Stomach (tissue), 9 donors: Measurements from ENCODE around the gene BNIP3. TPM values are rescaled to one million over a fixed set of nuclear protein-coding genes. Genes with fewer than 3 reads are reported as not detected.

Experiments
- DNase-seq, 2 donors: peaks; one replicate each; pipeline versions ENCODE4 v3.0.0 to v3.0.0-alpha.2; 2013 to 2019
- H3K27ac ChIP-seq, 5 donors: fragments of 200-600 bp in 4 of 5; sonication (generic) in 4 of 5; one replicate each; pipeline ENCODE4 v1.5.1; 2013 to 2019; ENCODE audit warnings: mild to moderate bottlenecking in 1 of 5, moderate library complexity in 1 of 5
- H3K27me3 ChIP-seq, 3 donors: fragments of 200-600 bp; sonication (generic); one replicate each; pipeline ENCODE4 v1.5.1; 2017 to 2019; ENCODE audit warnings: mixed run types in 1 of 3
- H3K36me3 ChIP-seq, 4 donors: fragments of 200-600 bp; sonication (generic); 1 replicate in 3 of 4; 2 replicates in 1 of 4; pipeline ENCODE4 v1.5.1; 2016 to 2019
- H3K4me1 ChIP-seq, 4 donors: fragments of 200-600 bp; sonication (generic); one replicate each; pipeline ENCODE4 v1.5.1; 2016 to 2019
- H3K4me3 ChIP-seq, 4 donors: fragments of 200-600 bp; sonication (generic) in 3 of 4; one replicate each; pipeline ENCODE4 v1.5.1; 2016 to 2019; ENCODE audit warnings: mild to moderate bottlenecking in 1 of 4
- H3K9me3 ChIP-seq, 4 donors: fragments of 200-600 bp; sonication (generic); one replicate each; pipeline ENCODE4 v1.5.1; 2016 to 2019
- EP300 ChIP-seq: sonication (generic); formaldehyde crosslinking; IDR thresholded peaks from one replicate; pipeline ENCODE4 v1.6.1; 2017; ENCODE audit warnings: antibody characterized with exemption
- POLR2A ChIP-seq, 4 donors: fragments of 450-650 bp; IDR thresholded peaks; one replicate each; pipeline ENCODE4 v1.6.1; 2016; ENCODE audit warnings: antibody characterized with exemption in 4 of 4, control low read depth in 2 of 4, mild to moderate bottlenecking in 1 of 4, moderate library complexity in 1 of 4
- POLR2AphosphoS5 ChIP-seq, 3 donors: sonication (generic); formaldehyde crosslinking; IDR thresholded peaks; one replicate each; pipeline ENCODE4 v1.6.1; 2016; ENCODE audit warnings: antibody characterized with exemption in 3 of 3
- WGBS, 5 donors: extraction: QIAGEN DNeasy Blood & Tissue Kit in 3 of 5; methylation state at CpG; one replicate each; pipeline versions ENCODE4 v1.1.5 to v1.1.7; 2013 to 2018; 5-methylcytosine and 5-hydroxymethylcytosine counted together
- intact Hi-C: fragments of 100-400 bp; cut with DNase I; formaldehyde crosslinking; loops from one replicate; pipeline ENCODE4 v1.15.1; 2023; ENCODE audit warnings: low total_unique reads
- polyA plus RNA-seq, 3 donors: library from polyadenylated mRNA; stranded (reverse); fragments of 200-250 nt; gene quantifications; one replicate each; pipeline ENCODE4 v1.2.3, GENCODE V29; 2013
- total RNA-seq, 5 donors: library from RNA; depleted of rRNA; stranded (reverse); fragments of >200 nt; gene quantifications; one replicate each; pipeline versions ENCODE4 v1.1.0 to v1.2.3, GENCODE V29; 2014 to 2016
- TF ChIP-seq, protein P1 (sequence below), 7 experiments: fragments of 450-650 bp in 4 of 7; fragments of 200-600 bp in 3 of 7; sonication (generic) in 3 of 7; IDR thresholded peaks; one replicate each; pipeline ENCODE4 v1.5.1; 2016 to 2019; ENCODE audit warnings: antibody characterized with exemption in 7 of 7, control low read depth in 2 of 7, mild to moderate bottlenecking in 1 of 7
- donor health status: healthy with polysubstance abuse.
- donor health status: Bipolar disorder and iron deficiency.
- donor health status: healthy.

The BNIP3 gene
- total and polyA plus RNA-seq, 8 donors: 9.8 to 81.7 (median 22.0) TPM

DNA sequence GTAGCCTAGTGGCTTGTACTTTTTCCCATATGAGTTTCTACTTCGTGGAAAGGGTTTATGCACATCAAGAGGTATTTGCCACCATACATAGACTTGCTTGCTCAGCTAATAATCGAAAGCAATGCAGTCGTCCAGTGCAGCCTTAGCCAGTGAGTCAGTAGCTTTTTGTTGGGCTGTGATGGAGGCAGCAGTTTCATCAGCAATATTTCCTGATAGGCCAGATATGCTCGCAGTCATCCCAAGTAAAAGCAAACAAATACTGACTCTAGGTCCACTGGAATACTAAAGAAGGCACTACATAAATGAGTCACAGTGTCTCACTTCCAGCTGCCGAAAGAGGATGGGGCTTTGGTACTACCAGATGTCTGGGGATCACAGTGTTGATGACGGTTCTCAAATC lies 2.1 kb upstream of the BNIP3 start:
- Histone ChIP-seq H3K4me3 (no peak overlapping the region), H3K36me3 (no peaks in the 10 kb centered on the region), H3K9me3 (no peaks in the 10 kb centered on the region), H3K27me3 (peaks cover 0 to 10% (median 6%) of the 10 kb centered on the region in 3 donors), H3K27ac (peak overlapping the region in 2 of 5 donors; percentile 2 to 30), H3K4me1 (peaks cover 16 to 34% (median 28%) of the 10 kb centered on the region in 4 donors)
- intact Hi-C loops: no loop called here
- DNase-seq: no peak
- peak in 2 of 3 donors; percentile 9 to 35 for TF ChIP-seq POLR2AphosphoS5 (IDR thresholded peaks at IDR 0.05)
- TF ChIP-seq EP300: no peak
- 65 to 74% (median 67%) methylated on average over 6 of the region's 6 CpGs for WGBS, 5 donors

DNA sequence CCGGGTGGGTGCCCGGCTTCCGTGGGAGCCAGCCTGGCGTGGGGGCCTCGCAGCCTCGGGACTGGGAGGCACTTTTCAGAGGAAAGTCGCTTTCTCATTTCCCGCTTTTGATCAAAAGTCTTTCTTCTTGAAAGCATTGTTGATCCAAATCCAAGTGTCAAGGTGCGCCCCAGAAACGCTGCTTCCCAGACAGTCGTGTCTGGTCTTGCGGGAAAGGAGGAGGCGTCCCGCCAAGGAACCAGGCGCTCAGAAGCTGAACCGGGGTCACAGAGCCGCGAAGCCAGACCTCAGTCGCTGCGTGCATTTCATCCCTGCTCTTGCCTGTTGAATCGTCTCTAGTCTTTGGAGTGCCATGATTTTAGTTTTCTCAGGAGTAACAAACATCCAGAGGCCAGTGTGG lies 1.1 kb upstream of the BNIP3 start:
- TF ChIP-seq EP300 (no peak), POLR2AphosphoS5 (IDR thresholded peaks at IDR 0.05) (no peak), POLR2A (IDR thresholded peaks at IDR 0.05) (no peak)
- TF ChIP-seq, protein P1, sequence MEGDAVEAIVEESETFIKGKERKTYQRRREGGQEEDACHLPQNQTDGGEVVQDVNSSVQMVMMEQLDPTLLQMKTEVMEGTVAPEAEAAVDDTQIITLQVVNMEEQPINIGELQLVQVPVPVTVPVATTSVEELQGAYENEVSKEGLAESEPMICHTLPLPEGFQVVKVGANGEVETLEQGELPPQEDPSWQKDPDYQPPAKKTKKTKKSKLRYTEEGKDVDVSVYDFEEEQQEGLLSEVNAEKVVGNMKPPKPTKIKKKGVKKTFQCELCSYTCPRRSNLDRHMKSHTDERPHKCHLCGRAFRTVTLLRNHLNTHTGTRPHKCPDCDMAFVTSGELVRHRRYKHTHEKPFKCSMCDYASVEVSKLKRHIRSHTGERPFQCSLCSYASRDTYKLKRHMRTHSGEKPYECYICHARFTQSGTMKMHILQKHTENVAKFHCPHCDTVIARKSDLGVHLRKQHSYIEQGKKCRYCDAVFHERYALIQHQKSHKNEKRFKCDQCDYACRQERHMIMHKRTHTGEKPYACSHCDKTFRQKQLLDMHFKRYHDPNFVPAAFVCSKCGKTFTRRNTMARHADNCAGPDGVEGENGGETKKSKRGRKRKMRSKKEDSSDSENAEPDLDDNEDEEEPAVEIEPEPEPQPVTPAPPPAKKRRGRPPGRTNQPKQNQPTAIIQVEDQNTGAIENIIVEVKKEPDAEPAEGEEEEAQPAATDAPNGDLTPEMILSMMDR (IDR thresholded peaks at IDR 0.05): no peak
- Histone ChIP-seq H3K4me1 (peaks cover 16 to 43% (median 33%) of the 10 kb centered on the region in 4 donors), H3K27ac (peak overlapping the region in 4 of 5 donors; percentile 58 to 91 (median 72)), H3K4me3 (peak overlapping the region; percentile 56 to 96 (median 88)), H3K9me3 (no peaks in the 10 kb centered on the region), H3K36me3 (no peaks in the 10 kb centered on the region), H3K27me3 (peaks cover 0 to 10% (median 6%) of the 10 kb centered on the region in 3 donors)
- no peak for DNase-seq
- WGBS, 5 donors: 60 to 69% (median 68%) methylated on average over 21 of the region's 21 CpGs
- intact Hi-C loops: no loop called here

DNA sequence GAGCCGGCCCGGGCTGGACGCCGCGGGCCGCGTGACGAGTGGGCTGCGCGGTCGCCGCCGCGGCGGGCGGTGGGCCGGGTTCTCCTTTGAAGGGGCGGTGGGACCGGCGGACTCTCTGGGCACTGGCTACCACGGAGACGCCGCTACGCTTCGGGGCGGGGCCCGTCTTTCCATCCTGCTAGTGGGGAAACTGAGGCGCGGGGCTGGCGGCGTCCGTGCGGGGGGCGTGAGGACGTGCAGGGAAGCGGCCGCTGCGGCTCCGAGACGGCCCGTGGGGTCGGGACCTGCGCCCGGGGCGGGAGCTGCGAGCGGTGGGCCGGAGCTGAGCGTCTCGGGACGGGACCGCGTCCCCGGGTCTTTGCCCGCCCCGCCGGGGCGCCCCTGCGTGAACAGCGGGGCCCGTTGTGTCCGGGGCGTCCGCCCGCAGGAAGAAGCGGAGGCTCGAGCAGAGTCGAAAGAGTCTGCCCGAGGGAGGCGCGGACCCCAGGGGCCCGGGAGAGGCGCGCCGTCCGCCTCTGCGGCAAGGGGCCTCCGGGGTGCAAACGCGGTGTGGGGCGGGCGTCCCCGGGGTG lies 548 bp upstream of the BNIP3 start:
- peak overlapping the region; percentile 56 to 96 (median 88) for H3K4me3 ChIP-seq
- TF ChIP-seq, protein P1 (IDR thresholded peaks at IDR 0.05): no peak
- no peak for TF ChIP-seq POLR2AphosphoS5 (IDR thresholded peaks at IDR 0.05)
- TF ChIP-seq EP300: no peak
- TF ChIP-seq POLR2A (IDR thresholded peaks at IDR 0.05): no peak
- intact Hi-C loops: no loop called here
- 2 to 8% (median 3%) methylated on average over 7 to 83 of the region's 83 CpGs for WGBS, 5 donors
- H3K27me3 ChIP-seq: peaks cover 0 to 10% (median 6%) of the 10 kb centered on the region in 3 donors
- H3K9me3 ChIP-seq: no peaks in the 10 kb centered on the region
- no peaks in the 10 kb centered on the region for H3K36me3 ChIP-seq
- no peak for DNase-seq
- peak overlapping the region; percentile 58 to 91 (median 62) for H3K27ac ChIP-seq
- peaks cover 16 to 47% (median 33%) of the 10 kb centered on the region in 4 donors for H3K4me1 ChIP-seq

DNA sequence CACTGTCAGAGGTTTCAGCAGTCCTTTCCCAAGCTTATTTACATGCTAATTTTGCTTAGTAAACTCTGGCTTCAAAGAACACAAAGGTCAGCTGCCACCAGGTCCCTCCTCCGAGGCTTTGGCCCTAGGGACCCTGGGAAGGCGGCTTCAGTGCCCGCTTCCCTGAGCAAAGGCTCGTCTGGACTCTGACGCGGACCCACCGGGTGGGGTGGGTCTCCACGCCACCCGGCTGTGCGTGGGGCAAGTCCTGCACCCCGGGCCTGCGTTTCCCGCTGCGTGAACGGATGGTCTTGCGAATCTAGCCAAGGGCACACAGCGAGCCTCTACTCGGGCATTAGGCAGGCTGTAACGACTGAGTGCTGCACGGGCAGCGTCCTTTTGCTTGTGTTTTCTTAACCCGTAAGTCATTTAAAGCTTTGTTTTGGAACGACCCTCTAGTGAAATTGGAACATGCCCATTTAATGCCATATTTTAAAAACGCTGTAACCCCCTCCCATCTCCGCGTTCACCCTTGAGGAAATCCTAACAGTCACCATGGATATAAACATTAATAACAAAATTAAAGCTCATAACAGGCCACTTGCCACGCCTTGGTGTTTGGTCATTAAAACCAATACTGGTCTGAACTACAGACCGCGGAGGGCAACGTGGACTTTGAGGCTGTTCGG lies 828 bp downstream of the BNIP3 start:
- Histone ChIP-seq H3K4me1 (peaks cover 16 to 47% (median 34%) of the 10 kb centered on the region in 4 donors), H3K27ac (peak overlapping the region; percentile 70 to 91 (median 82)), H3K36me3 (no peaks in the 10 kb centered on the region), H3K27me3 (peaks cover 0 to 10% (median 6%) of the 10 kb centered on the region in 3 donors), H3K9me3 (no peaks in the 10 kb centered on the region), H3K4me3 (peak overlapping the region; percentile 56 to 96 (median 88))
- intact Hi-C loops: no loop called here
- TF ChIP-seq POLR2AphosphoS5 (IDR thresholded peaks at IDR 0.05) (no peak), EP300 (no peak), POLR2A (IDR thresholded peaks at IDR 0.05) (no peak)
- TF ChIP-seq, protein P1 (IDR thresholded peaks at IDR 0.05): no peak
- DNase-seq: peak in 1 of 2 donors; percentile 60
- 4 to 7% (median 6%) methylated on average over 21 to 31 of the region's 31 CpGs for WGBS, 5 donors
